HG03095 (cell line): Measurements from ENCODE around the gene KLF13.
A peak's percentile ranks its signal among the peaks of the same experiment; 100 is the strongest.

ENCODE experiments used
- ATAC-seq: cut with Tn5 transposase; IDR thresholded peaks from one replicate; pipeline ENCODE4 v1.9.1; 2021; ENCODE audit warnings: moderate library complexity; ENCODE audit not compliant: unreplicated experiment

KLF13 gene

DNA sequence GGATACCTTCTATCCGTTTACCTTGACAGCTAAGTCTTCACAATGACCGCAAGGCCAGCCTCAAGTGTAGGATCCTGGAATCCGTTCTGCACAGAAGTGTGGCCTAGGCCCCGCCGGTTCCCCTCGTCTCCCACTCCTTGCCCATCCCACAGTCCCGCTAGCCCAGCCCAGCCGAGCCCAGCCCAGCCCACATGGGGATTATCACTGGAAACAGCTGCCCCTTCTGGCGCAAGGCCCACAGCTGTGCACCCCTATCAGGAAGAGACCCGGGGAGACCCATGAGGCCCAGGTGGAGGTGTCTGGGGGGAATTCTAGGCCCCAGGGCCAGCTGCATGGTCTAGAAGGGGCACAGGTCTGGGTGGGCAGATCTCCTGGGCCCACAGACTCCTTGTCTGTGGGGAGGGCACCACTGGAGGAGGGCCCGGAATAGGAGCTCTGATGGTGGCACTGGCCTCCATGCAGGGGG, 27.9 kb upstream of the KLF13 start:
- ATAC-seq, result no peak

- no peak for ATAC-seq
Measured at GRCh38 chr15:31300208-31300661, 26.4 kb upstream of the KLF13 start.

DNA sequence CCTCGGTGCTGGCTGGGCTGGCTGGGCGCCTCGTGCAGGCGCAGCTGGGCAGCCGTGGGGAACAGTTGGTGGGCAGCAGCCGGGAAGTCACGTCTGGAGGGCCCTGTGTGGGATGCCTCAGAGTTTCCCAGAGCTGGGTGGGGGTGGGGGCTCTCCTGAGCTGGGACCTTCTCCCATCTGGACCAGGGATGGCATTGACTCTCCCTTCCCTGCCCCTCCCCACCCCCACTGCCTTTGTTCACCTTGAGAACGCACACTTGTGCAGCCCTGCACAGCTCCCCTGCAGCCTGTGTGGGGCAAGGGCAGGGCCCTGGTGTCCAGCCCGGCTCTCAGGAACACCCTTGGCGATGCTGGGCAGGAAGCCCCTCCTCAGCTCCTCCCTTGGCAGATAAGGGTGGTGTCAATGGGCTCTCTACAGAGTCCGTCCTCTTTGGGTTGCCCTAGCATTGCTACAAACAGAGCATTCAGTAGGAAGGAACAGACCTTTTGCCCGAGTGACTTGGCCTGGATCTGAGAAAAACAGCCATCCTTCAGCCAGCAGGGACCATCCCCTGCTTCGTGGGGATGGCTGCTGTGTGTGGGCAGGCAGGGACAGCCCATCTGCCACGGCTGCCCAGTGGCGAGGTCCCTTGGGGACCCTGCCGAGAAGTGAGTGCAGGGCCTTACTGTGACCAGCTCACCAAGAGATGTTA, 25.5 kb upstream of the KLF13 start:
- ATAC-seq, result no peak

- ATAC-seq, result no peak
Measured at GRCh38 chr15:31301673-31301990, 25.0 kb upstream of the KLF13 start.

- no peak for ATAC-seq
Measured at GRCh38 chr15:31302029-31302657, 24.5 kb upstream of the KLF13 start.

DNA sequence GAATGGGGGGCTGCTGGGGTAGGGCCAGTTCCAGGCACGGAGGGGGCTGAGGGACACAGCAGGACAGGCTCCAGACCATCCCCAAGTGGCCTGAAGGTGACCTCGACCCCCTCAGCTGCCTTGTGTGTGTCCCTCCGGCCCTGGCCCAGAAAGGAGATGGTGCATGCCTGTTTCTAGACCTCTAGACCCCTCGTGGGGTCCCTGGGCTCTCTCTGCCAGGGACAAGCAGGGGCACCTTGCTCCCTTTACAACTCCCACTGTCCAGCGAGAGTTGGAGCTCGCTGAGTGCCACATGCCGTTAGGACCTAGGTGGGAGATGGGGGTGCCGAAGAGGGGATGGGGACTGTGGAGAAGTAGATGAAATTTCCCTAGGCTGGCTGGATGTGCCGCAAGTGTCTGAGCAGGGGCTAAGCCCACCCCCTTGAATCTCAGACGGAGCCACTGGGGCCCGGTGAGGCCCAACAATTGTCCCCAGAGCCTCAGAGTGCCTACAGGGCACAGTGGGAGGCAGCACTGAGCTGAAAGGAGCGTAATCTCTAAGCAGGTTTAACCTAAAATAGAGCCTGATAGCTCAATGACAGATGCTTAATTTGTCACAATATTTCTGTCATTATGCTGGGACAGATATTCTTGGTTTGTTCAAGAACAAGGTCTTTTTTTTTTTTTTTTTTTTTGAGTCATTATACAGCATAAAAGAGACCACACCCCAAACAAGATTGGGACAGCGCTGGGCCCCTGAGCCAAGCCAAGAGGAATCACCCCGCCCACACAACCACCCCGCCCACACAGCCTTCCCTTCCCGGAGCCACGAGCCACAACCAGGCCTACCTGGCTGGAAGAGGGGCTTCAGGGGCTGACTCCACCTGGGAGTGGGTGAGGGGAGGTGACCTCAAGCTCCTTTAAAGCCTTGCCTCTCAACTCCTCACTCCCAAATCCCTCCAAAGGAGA, 23.6 kb upstream of the KLF13 start:
- no peak for ATAC-seq

DNA sequence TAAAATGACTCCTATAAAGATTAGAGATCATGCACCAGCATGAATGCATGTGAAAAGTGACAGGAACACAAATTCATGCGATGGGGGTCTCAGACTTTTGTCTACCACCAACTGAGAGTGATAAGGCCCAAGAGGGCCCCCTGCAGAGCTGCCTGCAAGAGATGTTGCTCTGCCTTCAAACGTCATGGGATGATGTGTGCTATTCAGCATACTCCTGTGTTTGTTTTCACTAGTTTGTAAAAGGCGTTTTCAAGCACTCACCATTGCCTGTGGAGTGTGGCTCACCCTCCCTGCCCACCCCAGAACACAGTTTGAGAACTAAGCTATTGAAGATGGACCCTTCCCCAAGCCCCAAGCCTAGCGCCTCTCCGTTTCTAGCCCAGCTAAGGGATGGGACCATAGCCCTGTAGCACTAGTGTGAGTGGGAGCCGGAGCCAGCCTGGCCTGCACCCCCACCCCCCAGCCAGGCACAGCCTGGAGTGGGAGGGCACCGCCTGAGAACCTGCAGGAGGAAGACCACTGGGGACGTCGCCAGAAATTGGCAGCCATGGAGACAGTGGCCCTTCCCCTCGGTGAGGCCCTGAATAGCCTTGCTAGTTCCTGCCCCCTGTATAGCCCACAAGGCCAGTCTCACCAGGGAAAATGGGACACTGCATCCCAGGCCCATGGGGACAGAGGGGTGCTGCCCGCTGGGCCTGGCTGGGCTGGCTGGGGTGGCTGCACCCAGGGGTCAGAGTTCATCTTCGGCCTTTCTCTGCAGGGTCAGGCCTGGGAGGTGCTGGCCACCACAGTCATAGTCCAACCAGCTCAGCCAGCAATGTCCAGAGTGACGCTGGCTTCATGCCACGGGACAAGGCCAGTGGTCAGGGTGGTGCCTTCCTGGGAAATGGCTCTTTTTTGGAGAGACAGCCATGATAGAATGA, 22.6 kb upstream of the KLF13 start:
- ATAC-seq, result no peak

GRCh38 chr15:31304751-31305365, 21.8 kb upstream of the KLF13 start:
- no peak for ATAC-seq

- ATAC-seq, result no peak
Measured at GRCh38 chr15:31305375-31305774, 21.3 kb upstream of the KLF13 start.

GRCh38 chr15:31305796-31306425, 20.7 kb upstream of the KLF13 start:
- no peak for ATAC-seq

- ATAC-seq, result no peak
Measured at GRCh38 chr15:31306426-31307269, 20.0 kb upstream of the KLF13 start.

DNA sequence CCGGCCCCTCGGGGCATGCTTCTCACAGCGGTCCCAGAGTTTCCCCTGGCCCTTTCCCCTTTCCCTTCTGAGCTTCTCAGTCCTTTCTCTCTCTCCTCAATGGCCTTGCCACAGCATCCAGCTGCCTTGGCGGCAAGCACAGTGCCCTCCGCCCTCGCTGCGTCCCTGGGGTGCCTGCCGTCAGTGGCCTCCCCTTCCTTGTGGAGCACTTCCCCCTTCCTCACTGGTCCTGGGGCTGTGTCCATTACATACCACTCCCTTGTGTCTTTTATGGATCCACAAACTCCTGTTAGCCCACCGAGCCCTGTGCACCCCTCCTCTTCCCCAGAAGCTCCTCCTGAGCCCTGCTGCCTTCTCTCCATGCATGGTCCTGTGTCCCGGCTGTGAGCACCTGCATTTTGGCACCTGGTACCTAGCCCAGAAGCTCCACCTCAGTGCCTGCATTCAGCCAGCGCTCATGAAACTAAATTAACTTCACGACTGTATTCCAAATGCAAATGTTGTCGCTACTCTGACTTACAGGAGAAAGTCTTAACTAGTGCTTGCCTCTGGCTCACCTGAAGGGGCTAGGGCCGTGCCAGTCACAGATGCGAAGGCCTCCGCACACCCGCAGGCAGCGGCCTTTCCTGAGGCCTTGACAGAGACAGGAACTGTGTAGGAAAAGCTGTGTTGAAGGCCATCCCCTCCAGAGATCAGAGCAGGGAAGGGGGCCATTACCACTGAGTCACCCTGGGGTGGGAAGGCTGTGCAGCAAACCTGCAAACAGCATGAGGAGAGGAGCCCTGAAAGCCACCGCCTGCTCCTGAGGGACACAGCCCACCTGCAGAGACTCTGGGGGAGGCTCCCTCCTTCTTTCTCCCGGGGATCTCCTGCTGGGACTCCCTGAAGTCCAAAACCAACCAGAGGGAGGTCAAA, 19.1 kb upstream of the KLF13 start:
- no peak for ATAC-seq

GRCh38 chr15:31308185-31308639, 18.4 kb upstream of the KLF13 start:
- peak; percentile 62 for ATAC-seq

- no peak for ATAC-seq
Measured at GRCh38 chr15:31309893-31310606, 16.6 kb upstream of the KLF13 start.

GRCh38 chr15:31311735-31312619, 14.7 kb upstream of the KLF13 start:
- ATAC-seq, result no peak

DNA sequence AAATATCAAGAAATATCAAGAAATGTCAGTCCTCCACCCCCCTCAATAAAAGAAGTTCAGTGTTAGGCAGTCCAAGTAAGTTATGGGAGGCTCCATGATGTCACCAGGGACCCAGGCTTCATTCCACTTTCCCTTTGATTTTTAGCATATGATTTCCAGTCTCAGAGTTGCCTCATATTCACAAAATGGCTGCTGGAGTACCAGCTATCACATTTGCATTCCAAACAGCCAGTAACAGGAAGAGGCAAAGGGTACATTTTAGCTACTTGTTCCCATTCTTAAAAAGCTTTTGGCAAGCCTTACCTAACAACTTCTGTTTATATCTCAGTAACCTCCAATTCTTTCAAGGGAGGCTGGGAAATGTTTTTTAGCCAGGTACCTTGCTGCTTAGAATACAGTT, 13.4 kb upstream of the KLF13 start:
- no peak for ATAC-seq
